OCI-LY1 (cell line): ENCODE results near the gene LTO1.

Experiments used
- H2AFZ ChIP-seq: fragments of 200-600 bp; sonication (generic), shearing (Covaris generic); 2 replicates; pipeline ENCODE4 v1.6.0; 2014; ENCODE audit warnings: antibody characterized with exemption, mild to moderate bottlenecking, low read length
- H3F3A ChIP-seq: fragments of 200-600 bp; sonication (generic), shearing (Covaris generic); 2 replicates; pipeline ENCODE4 v1.6.0; 2014; ENCODE audit warnings: mild to moderate bottlenecking, antibody characterized with exemption, low read length, moderate library complexity; ENCODE audit not compliant: insufficient read depth
- H3K27ac ChIP-seq: fragments of 200-600 bp; sonication (generic); 2 replicates; pipeline ENCODE4 v1.5.1; 2014; ENCODE audit warnings: low read length, mixed run types, mild to moderate bottlenecking, low read depth; ENCODE audit not compliant: poor library complexity, severe bottlenecking
- H3K27me3 ChIP-seq: fragments of 200-600 bp; sonication (generic); 2 replicates; pipeline ENCODE4 v1.6.0; 2014; ENCODE audit warnings: antibody characterized with exemption, mild to moderate bottlenecking, low read length, moderate library complexity; ENCODE audit not compliant: insufficient read depth
- H3K36me3 ChIP-seq: fragments of 200-600 bp; sonication (generic); 2 replicates; pipeline ENCODE4 v1.6.1; 2014; ENCODE audit warnings: mild to moderate bottlenecking, antibody characterized with exemption, low read length, moderate library complexity, mixed read lengths; ENCODE audit not compliant: insufficient read depth
- H3K4me1 ChIP-seq: fragments of 200-600 bp; sonication (generic); 2 replicates; pipeline ENCODE4 v1.5.1; 2014; ENCODE audit warnings: mild to moderate bottlenecking, low read length, moderate library complexity; ENCODE audit not compliant: insufficient read depth, severe bottlenecking
- H3K4me2 ChIP-seq: fragments of 200-600 bp; sonication (generic), shearing (Covaris generic); 2 replicates; pipeline ENCODE4 v1.6.1; 2014; ENCODE audit warnings: low read length
- H3K4me3 ChIP-seq: fragments of 200-600 bp; sonication (generic); 2 replicates; pipeline ENCODE4 v1.5.1; 2014; ENCODE audit warnings: low read length, low read depth, mild to moderate bottlenecking, mixed read lengths; ENCODE audit not compliant: poor library complexity, severe bottlenecking
- H3K79me2 ChIP-seq: fragments of 200-600 bp; shearing (Covaris generic); 2 replicates; pipeline ENCODE4 v1.6.1; 2016; ENCODE audit warnings: mixed run types, low read length, mixed read lengths; ENCODE audit not compliant: insufficient read depth
- H3K9ac ChIP-seq: fragments of 200-600 bp; sonication (generic), shearing (Covaris generic); 2 replicates; pipeline ENCODE4 v1.6.1; 2014; ENCODE audit warnings: mild to moderate bottlenecking, low read length, mixed read lengths
- H3K9me2 ChIP-seq: fragments of 200-600 bp; sonication (generic), shearing (Covaris generic); 2 replicates; pipeline ENCODE4 v1.6.1; 2014; ENCODE audit warnings: low read depth, mild to moderate bottlenecking, low read length, mixed read lengths
- H3K9me3 ChIP-seq: fragments of 200-600 bp; shearing (Covaris generic); 2 replicates; pipeline ENCODE4 v1.6.1; 2014; ENCODE audit warnings: low read length, mixed read lengths
- H4K20me1 ChIP-seq: fragments of 200-600 bp; sonication (generic), shearing (Covaris generic); 2 replicates; pipeline ENCODE4 v1.6.0; 2016; ENCODE audit warnings: mild to moderate bottlenecking, low read length; ENCODE audit not compliant: insufficient read depth
- CTCF ChIP-seq: fragments of 200-600 bp; sonication (generic), shearing (Covaris generic); IDR thresholded peaks from 2 replicates; pipeline ENCODE4 v1.5.1; 2017; ENCODE audit warnings: mild to moderate bottlenecking, antibody characterized with exemption, low read length, moderate library complexity, mixed read lengths
- EZH2 ChIP-seq: fragments of 200-600 bp; sonication (generic), shearing (Covaris generic); IDR thresholded peaks from 2 replicates; pipeline ENCODE4 v1.8.0; 2017; ENCODE audit warnings: borderline replicate concordance, mixed run types, mild to moderate bottlenecking, antibody characterized with exemption, low read length, moderate library complexity, mixed read lengths

The LTO1 gene

GRCh38 chr11:69650081-69650831 is 24.9 kb downstream of the LTO1 start:
- Histone ChIP-seq H3K4me2 (no peak overlapping the region), H3K9me2 (no peaks in the 10 kb centered on the region), H3K79me2 (no peaks in the 10 kb centered on the region), H2AFZ (no peak overlapping the region), H3K4me3 (no peak overlapping the region), H3K9ac (no peak overlapping the region), H3F3A (no peaks in the 10 kb centered on the region), H3K27ac (no peak overlapping the region), H3K27me3 (no peaks in the 10 kb centered on the region), H3K36me3 (no peaks in the 10 kb centered on the region), H3K4me1 (no peaks in the 10 kb centered on the region), H4K20me1 (no peaks in the 10 kb centered on the region), H3K9me3 (no peaks in the 10 kb centered on the region)
- TF ChIP-seq CTCF: no peak
- no peak for TF ChIP-seq EZH2

- Histone ChIP-seq H3K4me3 (no peak overlapping the region), H3K9ac (no peak overlapping the region), H3K36me3 (no peaks in the 10 kb centered on the region), H2AFZ (no peak overlapping the region), H3K9me3 (no peaks in the 10 kb centered on the region), H3K27ac (no peak overlapping the region), H3K4me2 (no peak overlapping the region), H3K9me2 (no peaks in the 10 kb centered on the region), H3F3A (no peaks in the 10 kb centered on the region), H3K27me3 (no peaks in the 10 kb centered on the region), H3K79me2 (no peaks in the 10 kb centered on the region), H3K4me1 (no peaks in the 10 kb centered on the region), H4K20me1 (no peaks in the 10 kb centered on the region)
- no peak for TF ChIP-seq EZH2
These were observed 25.6 kb downstream of the LTO1 start for GRCh38 chr11:69649576-69649900.

DNA sequence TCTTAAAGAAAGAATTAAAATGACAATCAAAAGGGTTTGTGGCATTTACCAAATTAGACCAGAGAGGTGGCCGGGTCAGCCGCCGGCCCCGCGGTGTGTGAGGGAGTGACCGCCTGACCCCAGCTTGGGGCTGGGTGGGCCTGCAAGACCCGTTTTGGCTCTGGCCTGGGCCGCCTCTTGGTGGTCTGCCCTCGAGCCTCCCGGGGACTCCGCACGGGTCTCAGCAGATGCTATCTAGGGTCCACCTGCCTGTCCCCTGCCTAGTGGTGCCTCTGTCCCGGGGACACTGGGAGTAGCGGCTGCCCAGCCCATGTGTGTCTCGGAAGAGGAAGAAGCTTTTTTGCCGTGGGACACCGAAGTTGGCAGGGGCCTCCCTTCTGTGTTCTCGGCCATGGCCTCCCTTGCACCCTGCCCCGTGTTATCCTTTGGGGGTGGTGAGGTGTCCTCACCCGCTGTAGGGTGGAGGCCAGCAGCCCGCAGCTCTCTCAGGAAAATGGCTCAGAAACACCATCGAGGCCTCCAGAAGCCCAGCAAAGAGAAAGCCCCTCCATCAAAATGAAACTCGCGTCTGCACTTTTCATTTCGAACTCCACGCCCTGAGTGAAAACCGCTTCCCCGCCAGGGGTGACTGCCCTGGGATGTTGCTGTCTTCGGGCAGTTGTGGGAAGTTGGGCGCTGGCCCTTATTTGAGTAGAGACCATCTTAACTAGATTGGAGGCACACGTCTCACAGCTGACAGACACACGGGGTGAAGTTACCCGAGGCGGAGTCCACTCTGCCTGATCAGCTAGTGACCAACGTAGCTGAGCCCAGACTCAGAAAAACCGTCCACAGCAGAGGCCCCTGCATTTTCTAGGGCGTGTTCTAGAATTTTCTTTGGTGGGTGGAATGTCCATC is 26.2 kb downstream of the LTO1 start:
- H3K4me1 ChIP-seq: no peaks in the 10 kb centered on the region
- H4K20me1 ChIP-seq: no peaks in the 10 kb centered on the region
- no peak overlapping the region for H3K27ac ChIP-seq
- no peak overlapping the region for H3K4me2 ChIP-seq
- no peak overlapping the region for H3K4me3 ChIP-seq
- H2AFZ ChIP-seq: no peak overlapping the region
- no peaks in the 10 kb centered on the region for H3K36me3 ChIP-seq
- H3K79me2 ChIP-seq: no peaks in the 10 kb centered on the region
- H3F3A ChIP-seq: no peaks in the 10 kb centered on the region
- H3K9me2 ChIP-seq: no peaks in the 10 kb centered on the region
- TF ChIP-seq CTCF: no peak
- H3K27me3 ChIP-seq: no peaks in the 10 kb centered on the region
- H3K9ac ChIP-seq: no peak overlapping the region
- H3K9me3 ChIP-seq: no peaks in the 10 kb centered on the region
